ENCODE data around the gene CNTNAP2.

- no peak for TF ChIP-seq CTCF (IDR thresholded peaks at IDR 0.05)
- TF ChIP-seq POLR2A (IDR thresholded peaks at IDR 0.05): no peak
- no peak for TF ChIP-seq EP300 (IDR thresholded peaks at IDR 0.05)
Measured at GRCh38 chr7:148058092-148058491, 1941.5 kb downstream of the CNTNAP2 start.

All from tibial nerve (tissue), 4 donors.